ENCODE results near the gene PDIA4. TPM values are rescaled to one million over a fixed set of nuclear protein-coding genes. Genes with fewer than 3 reads are reported as not detected.

Gene PDIA4
- total RNA-seq, 1 experiment from 2014 or later: 341 TPM

DNA sequence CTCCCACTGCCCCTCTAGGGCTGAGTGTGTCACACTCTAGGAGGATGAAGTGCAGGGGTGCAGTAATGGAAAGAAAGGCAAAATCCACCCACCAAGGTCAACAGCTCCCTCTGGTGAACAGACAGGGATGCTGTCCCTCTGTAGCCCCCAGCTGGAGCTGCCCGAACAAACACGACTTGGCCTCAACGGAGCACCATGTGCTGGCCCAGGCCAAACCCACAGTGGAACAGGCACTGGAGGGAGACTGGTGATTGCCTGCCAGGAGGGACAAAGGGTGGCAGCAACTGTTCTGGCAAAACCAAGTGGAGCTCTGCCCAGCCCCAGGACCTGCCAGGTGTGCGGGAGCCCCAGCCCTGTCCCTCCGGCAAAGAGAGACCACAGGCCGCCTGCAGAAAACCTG lies 20.7 kb downstream of the PDIA4 start (continued):
- TF ChIP-seq, protein P1, sequence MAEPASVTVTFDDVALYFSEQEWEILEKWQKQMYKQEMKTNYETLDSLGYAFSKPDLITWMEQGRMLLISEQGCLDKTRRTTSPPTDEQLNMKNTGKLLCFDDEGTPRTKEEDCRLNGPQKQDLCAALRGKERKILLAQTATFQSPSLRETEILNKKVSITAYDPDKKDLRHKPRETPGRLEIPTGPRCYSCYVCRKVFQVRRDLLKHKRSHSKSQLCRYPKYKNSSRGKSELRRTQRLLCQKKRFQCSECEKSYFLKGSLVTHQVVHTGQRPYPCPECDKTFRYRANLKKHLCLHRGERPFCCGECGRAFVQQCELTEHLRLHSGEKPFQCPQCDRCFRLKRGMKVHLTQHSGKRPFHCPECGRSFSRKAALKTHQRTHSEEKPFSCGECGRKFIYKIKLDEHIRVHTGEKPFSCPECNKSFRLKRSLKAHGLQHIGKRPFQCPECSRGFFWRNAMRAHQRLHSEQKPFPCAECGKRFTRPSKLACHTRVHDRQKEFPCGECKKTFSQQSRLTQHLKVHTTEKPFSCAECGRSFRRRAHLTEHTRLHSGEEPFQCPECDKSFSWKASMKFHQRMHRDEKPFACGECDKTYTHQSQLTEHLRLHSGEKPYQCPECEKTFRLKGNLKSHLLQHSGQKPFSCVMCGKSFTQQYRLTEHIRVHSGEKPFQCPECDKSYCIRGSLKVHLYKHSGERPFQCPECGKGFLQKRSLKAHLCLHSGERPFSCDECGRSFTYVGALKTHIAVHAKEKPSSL (CRISPR knock-in tag; conservative IDR thresholded peaks at IDR 0.05): no peak
- TF ChIP-seq FOXK1 (CRISPR knock-in tag; IDR thresholded peaks at IDR 0.05): no peak
- no peak for TF ChIP-seq PRRX2 (CRISPR knock-in tag; IDR thresholded peaks at IDR 0.05)
- no peak for TF ChIP-seq MYBL2 (CRISPR knock-in tag; IDR thresholded peaks at IDR 0.05)
- TF ChIP-seq ZNF423 (CRISPR knock-in tag; IDR thresholded peaks at IDR 0.05): no peak
- TF ChIP-seq, protein P2, sequence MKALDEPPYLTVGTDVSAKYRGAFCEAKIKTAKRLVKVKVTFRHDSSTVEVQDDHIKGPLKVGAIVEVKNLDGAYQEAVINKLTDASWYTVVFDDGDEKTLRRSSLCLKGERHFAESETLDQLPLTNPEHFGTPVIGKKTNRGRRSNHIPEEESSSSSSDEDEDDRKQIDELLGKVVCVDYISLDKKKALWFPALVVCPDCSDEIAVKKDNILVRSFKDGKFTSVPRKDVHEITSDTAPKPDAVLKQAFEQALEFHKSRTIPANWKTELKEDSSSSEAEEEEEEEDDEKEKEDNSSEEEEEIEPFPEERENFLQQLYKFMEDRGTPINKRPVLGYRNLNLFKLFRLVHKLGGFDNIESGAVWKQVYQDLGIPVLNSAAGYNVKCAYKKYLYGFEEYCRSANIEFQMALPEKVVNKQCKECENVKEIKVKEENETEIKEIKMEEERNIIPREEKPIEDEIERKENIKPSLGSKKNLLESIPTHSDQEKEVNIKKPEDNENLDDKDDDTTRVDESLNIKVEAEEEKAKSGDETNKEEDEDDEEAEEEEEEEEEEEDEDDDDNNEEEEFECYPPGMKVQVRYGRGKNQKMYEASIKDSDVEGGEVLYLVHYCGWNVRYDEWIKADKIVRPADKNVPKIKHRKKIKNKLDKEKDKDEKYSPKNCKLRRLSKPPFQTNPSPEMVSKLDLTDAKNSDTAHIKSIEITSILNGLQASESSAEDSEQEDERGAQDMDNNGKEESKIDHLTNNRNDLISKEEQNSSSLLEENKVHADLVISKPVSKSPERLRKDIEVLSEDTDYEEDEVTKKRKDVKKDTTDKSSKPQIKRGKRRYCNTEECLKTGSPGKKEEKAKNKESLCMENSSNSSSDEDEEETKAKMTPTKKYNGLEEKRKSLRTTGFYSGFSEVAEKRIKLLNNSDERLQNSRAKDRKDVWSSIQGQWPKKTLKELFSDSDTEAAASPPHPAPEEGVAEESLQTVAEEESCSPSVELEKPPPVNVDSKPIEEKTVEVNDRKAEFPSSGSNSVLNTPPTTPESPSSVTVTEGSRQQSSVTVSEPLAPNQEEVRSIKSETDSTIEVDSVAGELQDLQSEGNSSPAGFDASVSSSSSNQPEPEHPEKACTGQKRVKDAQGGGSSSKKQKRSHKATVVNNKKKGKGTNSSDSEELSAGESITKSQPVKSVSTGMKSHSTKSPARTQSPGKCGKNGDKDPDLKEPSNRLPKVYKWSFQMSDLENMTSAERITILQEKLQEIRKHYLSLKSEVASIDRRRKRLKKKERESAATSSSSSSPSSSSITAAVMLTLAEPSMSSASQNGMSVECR (CRISPR knock-in tag; IDR thresholded peaks at IDR 0.05; ENCODE audit: borderline replicate concordance): no peak
- TF ChIP-seq ZNF416 (CRISPR knock-in tag; IDR thresholded peaks at IDR 0.05): no peak
- TF ChIP-seq ETV6 (CRISPR knock-in tag; IDR thresholded peaks at IDR 0.05): no peak
- TF ChIP-seq, protein P3, sequence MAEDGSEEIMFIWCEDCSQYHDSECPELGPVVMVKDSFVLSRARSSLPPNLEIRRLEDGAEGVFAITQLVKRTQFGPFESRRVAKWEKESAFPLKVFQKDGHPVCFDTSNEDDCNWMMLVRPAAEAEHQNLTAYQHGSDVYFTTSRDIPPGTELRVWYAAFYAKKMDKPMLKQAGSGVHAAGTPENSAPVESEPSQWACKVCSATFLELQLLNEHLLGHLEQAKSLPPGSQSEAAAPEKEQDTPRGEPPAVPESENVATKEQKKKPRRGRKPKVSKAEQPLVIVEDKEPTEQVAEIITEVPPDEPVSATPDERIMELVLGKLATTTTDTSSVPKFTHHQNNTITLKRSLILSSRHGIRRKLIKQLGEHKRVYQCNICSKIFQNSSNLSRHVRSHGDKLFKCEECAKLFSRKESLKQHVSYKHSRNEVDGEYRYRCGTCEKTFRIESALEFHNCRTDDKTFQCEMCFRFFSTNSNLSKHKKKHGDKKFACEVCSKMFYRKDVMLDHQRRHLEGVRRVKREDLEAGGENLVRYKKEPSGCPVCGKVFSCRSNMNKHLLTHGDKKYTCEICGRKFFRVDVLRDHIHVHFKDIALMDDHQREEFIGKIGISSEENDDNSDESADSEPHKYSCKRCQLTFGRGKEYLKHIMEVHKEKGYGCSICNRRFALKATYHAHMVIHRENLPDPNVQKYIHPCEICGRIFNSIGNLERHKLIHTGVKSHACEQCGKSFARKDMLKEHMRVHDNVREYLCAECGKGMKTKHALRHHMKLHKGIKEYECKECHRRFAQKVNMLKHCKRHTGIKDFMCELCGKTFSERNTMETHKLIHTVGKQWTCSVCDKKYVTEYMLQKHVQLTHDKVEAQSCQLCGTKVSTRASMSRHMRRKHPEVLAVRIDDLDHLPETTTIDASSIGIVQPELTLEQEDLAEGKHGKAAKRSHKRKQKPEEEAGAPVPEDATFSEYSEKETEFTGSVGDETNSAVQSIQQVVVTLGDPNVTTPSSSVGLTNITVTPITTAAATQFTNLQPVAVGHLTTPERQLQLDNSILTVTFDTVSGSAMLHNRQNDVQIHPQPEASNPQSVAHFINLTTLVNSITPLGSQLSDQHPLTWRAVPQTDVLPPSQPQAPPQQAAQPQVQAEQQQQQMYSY (CRISPR knock-in tag; IDR thresholded peaks at IDR 0.05): no peak
- TF ChIP-seq, protein P4, sequence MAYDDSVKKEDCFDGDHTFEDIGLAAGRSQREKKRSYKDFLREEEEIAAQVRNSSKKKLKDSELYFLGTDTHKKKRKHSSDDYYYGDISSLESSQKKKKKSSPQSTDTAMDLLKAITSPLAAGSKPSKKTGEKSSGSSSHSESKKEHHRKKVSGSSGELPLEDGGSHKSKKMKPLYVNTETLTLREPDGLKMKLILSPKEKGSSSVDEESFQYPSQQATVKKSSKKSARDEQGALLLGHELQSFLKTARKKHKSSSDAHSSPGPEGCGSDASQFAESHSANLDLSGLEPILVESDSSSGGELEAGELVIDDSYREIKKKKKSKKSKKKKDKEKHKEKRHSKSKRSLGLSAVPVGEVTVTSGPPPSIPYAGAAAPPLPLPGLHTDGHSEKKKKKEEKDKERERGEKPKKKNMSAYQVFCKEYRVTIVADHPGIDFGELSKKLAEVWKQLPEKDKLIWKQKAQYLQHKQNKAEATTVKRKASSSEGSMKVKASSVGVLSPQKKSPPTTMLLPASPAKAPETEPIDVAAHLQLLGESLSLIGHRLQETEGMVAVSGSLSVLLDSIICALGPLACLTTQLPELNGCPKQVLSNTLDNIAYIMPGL (CRISPR knock-in tag; IDR thresholded peaks at IDR 0.05): no peak

DNA sequence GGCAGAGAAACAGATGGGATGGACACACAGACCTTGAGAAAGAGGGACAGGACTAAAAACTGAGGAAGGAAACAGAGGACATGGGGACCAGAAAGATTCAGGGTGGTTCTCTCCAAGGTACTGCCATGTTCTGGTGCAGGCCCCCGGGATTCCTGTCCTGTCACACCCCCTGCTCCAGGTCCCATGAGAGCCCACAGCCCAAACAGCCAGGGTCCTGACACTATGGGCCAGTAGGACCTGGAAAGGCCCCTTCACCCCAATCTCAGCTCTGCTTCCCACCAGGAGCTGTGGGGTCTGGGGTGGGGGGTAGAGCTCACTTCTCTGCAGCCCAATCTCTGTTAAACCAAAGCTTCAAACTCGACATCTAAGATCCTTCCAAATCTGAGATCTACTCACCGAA lies 21.2 kb downstream of the PDIA4 start:
- CTCF ChIA-PET: interaction anchor here (0.5 to 3.3 kb wide), 11 partner anchors 14 to 233 kb away, joined by 3 to 60 read pairs (median 5); partner anchors contain the start of gene PDIA4
- peaks cover 84% of the 10 kb centered on the region for H3K36me3 Mint-ChIP-seq
- no peak for DNase-seq (ENCODE audit: low spot score)
- no peak for TF ChIP-seq ZNF263 (CRISPR knock-in tag; IDR thresholded peaks at IDR 0.05; ENCODE audit: low read depth)
- TF ChIP-seq, protein P3 (CRISPR knock-in tag; IDR thresholded peaks at IDR 0.05): no peak
- no peak for TF ChIP-seq JUN (CRISPR knock-in tag; IDR thresholded peaks at IDR 0.05)
- TF ChIP-seq NR2C2 (CRISPR knock-in tag; IDR thresholded peaks at IDR 0.05): no peak
- TF ChIP-seq, protein P5, sequence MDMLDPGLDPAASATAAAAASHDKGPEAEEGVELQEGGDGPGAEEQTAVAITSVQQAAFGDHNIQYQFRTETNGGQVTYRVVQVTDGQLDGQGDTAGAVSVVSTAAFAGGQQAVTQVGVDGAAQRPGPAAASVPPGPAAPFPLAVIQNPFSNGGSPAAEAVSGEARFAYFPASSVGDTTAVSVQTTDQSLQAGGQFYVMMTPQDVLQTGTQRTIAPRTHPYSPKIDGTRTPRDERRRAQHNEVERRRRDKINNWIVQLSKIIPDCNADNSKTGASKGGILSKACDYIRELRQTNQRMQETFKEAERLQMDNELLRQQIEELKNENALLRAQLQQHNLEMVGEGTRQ (CRISPR knock-in tag; IDR thresholded peaks at IDR 0.05): no peak
- no peaks in the 10 kb centered on the region for H3K27me3 Mint-ChIP-seq (ENCODE audit: low read depth)
- no peak for ATAC-seq
- peak overlapping the region; percentile 63; the same call in 1 of the 2 replicates for H3K27ac Mint-ChIP-seq
- H3K4me3 Mint-ChIP-seq: no peak overlapping the region
- H3K4me1 Mint-ChIP-seq: peaks cover 11% of the 10 kb centered on the region
- no peaks in the 10 kb centered on the region for H3K9me3 Mint-ChIP-seq
- POLR2A ChIA-PET: no interaction called here
